Thyroid gland (tissue), 4 donors: ENCODE results near the gene PDXK.

Experiments used
- CTCF ChIP-seq, 6 experiments: fragments of 200-600 bp in 3 of 6; fragments of 450-650 bp in 3 of 6; sonication (generic) in 3 of 6; IDR thresholded peaks; one replicate each; pipeline ENCODE4 v1.5.1; 2016 to 2019; ENCODE audit warnings: antibody characterized with exemption in 6 of 6, mild to moderate bottlenecking in 2 of 6, inconsistent platforms in 1 of 6, moderate library complexity in 1 of 6
- POLR2A ChIP-seq, 2 donors: fragments of 450-650 bp; IDR thresholded peaks; one replicate each; pipeline ENCODE4 v1.6.1; 2017; ENCODE audit warnings: antibody characterized with exemption in 2 of 2, mild to moderate bottlenecking in 2 of 2, moderate library complexity in 1 of 2

GRCh38 chr21:43735236-43736091, 16.5 kb downstream of the PDXK start:
- TF ChIP-seq CTCF (IDR thresholded peaks at IDR 0.05) (no peak), POLR2A (IDR thresholded peaks at IDR 0.05) (no peak)
